ENCODE measurements around the gene NTRK3.

The NTRK3 gene

DNA sequence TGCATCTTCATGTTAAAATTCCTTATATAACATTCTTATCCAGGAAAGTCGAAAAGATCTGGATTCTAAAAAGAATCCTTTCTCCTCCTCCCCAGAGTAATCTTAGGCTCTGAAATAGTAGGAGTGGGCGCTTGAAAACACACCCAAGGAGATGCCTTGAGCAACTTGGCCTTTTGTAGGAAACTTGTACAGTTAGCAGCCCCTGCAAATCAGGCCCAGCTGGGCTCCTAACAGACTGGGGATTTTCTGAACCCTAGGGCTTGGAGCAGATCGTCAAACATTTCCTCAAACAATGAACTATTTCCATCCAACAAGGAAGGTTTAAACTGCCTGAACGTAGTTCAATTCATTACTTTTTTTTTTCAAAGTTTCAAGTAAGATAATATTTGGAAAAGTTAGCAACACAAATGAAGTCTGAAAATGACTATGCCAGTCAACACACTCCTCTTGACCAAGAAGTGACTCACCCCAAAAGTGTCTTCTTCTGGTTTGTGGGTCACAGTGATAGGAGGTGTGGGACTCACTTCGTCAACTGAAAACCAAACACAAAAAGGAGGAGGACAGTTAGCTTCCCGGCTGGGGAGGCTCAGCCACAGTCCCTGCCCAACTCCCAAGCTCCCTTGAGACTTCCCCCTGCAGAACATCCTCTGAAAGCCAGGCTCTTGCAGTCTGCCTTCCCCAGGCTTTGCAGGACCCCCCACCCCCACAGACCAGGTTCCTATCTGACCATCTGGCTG is 129.7 kb downstream of the NTRK3 start:
- no peak for DNase-seq (ENCODE audit: low read depth in 2 of 3, low spot score in 1 of 3)

DNA sequence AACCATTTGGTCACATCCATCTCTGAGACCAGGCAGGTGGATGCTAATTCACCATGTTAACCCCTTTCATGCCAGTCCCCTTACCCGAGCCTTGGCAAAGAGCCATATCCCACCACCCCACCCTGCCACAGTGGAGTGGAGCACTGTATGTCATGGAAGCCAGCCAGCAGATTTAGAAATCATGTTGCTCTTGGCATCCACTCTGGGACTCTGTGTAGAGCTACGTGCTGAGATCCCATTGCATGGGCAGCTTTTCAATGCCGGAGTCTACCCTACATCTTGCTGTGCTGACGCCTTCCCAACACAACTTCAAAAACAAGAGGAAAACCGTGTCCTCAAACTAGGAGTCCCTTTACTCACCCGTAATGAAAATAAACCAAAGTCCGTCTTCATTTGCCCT is 131.0 kb downstream of the NTRK3 start:
- no peak for DNase-seq (ENCODE audit: low read depth in 2 of 3, low spot score in 1 of 3)

DNA sequence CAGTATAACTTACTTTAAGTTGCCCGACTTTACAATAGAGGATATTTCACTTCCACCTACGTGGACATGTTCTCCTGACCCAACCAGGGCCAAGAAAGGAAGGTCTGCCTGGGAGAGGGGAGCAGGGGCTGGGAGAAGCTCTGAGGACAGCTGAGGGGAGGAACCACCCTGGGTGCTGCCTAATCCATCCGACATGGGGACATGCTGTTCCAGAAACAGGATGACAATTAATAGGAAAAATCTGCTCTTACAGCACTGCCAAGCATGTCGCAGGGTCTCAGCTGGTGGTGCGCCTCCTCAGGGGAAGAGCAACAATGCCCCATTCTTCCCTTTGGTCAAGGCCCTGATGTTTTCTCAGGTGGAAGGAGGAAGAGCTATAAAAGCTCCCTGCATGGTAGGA is 132.3 kb downstream of the NTRK3 start:
- no peak for DNase-seq (ENCODE audit: low read depth in 2 of 3, low spot score in 1 of 3)

DNA sequence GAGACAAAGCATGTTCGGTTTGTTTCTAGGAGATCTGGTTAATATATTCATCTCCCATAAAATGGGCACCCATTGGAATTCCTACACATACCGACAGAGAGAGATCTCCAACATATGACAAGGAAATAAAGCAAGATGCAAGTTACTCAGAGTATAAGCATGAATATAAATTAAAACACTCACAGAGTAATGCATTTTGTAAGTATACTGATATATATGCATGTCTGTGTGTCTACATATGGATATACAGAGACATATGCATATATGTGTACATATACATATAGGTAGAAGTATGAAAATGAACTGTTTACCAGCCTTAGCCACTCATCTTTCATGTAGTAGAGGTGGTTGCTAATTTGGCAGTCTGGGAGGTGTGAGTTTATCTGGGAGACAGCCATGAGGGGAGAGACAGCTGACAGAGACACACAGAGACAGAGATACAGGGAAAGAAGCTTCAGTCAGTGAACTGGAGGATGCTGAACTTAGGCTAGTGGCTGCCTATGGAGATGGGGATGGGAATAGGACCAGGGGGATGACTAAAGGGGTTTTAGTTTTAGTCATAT is 134.5 kb downstream of the NTRK3 start:
- DNase-seq (ENCODE audit: low read depth in 2 of 3, low spot score in 1 of 3), result no peak

DNA sequence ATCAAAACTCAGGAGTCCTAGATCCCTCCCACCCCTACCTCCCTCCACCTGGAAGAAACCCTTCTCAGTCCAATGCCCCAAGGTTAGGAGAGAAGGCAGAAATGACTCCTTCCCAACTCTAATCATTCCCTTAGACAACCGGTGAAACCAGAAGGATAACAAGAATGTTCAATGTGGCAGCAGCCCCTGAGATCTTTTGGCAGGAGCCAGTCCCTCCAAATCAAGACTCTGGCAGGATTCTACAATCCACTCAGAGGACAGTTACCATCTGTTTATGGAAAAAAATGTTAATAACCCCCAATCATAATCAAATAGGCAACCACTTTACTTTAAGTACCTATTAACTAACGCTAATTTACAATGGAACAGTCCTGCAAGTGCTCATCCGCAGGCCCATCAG is 136.5 kb downstream of the NTRK3 start:
- DNase-seq (ENCODE audit: low read depth in 2 of 3, low spot score in 1 of 3), result no peak

DNA sequence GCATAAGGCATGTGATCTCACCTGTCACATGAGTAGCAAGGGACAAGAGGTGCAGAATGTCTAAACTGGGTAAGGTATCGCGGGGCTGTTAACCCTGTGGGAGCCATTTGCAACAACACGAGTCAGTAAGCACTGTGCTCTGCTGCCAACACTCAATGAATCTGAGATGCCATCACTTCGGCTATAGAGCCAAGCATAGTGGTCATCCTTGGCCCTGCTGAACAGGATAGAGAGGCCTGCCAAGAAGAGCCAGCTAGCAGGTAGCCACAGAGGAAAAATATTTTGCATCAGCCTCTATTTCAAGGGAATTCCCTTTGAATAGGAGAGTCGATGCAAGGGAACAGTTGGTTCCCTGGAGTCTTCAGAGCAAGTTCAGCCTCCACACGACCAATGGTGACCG is 137.8 kb downstream of the NTRK3 start:
- DNase-seq (ENCODE audit: low read depth in 2 of 3, low spot score in 1 of 3), result no peak

DNA sequence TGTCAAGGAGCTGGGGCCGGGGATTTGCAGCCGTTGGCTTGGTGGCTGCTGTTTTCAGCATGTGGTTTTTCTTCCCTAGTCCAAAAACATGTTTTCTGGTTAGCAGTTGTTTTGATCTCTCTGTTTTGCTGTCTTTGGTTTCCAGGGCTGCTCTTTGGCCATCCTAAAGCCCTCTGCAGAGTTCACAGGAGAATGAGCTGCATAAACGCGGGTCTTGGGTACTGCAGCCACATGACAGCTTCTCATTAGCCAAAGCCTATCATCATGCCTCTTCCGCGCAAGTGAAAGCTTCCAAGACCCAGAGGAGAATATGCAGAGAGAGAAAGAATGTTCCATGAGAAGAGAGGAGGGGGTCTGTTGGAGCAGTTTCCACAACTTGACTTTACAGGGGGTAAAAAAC is 138.5 kb downstream of the NTRK3 start:
- DNase-seq (ENCODE audit: low read depth in 2 of 3, low spot score in 1 of 3), result no peak

DNA sequence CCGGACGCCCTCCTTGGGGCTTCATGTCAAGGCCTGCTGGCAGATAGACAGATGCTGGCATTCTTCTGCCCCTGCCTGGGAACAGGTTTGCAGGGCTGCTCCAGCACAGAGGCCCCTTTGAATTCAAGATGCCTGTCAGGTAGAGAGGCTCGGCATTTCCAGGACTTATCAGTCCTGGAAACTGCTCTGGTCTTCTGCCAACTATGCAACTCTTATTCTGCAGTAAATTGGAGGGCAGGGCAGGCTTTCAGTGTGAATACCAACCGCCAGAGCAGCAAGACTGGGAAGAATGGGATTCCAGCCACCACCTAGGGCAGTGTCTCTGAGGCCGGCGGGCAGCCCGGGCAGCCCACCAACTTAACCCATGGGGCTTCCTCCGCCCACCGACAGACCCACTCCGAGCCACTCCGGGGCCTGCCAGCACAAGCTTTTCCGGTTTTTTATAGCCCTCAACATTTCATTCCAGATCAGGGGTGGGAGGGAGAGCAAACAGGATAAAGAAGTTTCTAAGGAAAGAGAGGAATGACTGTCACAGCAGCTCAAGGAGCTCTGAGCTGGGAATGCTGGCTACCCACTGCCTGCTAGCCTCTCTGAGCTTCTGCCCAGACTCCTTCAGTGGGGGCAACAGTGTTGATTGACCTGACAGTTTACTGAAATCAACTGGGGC is 140.9 kb downstream of the NTRK3 start:
- DNase-seq (ENCODE audit: low read depth in 2 of 3, low spot score in 1 of 3), result no peak

DNA sequence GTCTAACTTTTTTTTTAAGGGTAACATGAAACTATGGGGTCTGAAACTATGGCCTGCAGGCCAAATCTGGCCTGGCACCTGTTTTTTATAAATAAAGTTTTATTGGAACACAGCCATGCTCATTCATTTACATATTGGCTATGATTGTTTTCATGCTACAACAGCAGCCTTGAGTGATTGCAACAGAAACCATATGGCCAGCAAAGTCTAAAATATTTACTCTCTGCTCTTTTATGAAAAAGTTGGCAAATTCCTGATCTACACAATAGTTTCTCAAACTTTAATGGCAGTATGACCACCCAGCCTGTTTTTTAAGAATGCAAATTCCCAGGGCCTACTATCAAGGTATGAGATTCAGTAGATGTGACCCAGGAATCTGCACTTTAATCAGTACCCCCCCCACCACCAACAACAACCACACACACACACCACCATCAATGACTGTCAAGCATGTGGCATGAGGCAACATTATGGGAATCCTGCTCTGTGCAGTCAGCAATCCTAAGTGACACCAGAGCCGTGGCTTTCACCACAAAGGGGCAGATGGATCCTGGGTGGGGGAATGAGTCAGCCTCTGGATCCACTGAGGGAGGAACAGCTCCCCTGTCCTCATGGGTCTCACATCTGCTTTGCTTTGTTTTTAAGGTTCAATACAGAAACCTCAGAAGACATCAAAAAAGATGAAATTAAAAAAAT is 142.8 kb downstream of the NTRK3 start:
- DNase-seq (ENCODE audit: low read depth in 2 of 3, low spot score in 1 of 3), result no peak

DNA sequence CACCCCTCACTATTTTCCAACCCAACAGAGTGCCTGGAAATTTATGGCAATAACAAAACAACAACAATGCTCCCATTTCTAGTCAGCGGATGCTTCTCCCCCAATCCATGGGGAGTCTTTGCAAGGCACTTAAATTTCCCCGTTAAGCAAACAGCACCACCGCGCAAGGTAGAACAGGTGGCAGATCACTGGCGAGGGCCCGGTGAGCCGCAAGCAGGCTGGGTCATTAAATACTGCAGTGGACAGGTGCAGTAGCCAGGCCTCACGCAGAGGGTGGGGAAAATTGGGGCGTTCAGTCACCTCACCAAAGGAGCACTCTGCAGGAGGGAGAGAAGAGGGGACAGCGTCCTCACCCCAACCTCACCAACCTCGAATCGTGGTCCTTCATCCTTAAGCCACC is 147.5 kb downstream of the NTRK3 start:
- DNase-seq (ENCODE audit: low read depth in 2 of 3, low spot score in 1 of 3), result no peak

DNA sequence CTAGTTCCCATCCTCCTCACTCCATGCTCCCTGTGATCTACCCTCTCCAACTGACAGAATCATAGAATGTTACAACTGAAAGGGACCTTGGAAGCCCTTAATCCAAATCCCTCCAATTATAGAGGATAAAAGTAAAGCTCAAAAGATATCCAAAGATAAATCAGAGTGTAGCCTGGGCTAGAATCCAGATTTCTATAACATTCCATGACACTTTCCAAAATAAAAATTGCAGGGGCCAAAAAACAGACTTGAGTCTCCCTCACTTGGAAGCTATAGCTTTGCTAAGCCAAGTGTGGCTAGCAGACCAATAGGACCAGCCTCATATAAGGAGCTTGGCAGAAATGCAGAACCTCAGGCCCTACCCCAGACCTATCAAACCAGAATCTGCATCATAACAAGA is 148.1 kb downstream of the NTRK3 start:
- no peak for DNase-seq (ENCODE audit: low read depth in 2 of 3, low spot score in 1 of 3)

DNA sequence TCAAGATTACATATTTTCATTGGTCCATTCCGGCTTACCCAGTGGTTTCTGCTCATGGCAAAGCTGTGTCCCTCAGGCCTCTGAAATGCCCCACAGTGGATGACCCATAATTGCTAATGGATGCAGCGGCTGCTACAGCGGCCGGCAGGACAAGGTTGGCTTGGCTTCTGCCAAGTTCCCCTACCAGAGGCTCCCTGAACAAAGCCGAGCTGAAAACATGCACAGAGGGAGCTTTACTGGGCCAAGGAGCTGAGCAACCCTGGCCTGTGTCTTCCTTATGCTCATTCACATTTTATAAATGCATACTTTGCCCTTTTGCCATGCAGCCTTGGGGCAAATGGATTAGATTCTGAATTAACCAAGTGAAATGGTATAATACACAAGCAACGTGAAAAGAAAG is 150.5 kb downstream of the NTRK3 start:
- DNase-seq (ENCODE audit: low read depth in 2 of 3, low spot score in 1 of 3), result no peak

DNA sequence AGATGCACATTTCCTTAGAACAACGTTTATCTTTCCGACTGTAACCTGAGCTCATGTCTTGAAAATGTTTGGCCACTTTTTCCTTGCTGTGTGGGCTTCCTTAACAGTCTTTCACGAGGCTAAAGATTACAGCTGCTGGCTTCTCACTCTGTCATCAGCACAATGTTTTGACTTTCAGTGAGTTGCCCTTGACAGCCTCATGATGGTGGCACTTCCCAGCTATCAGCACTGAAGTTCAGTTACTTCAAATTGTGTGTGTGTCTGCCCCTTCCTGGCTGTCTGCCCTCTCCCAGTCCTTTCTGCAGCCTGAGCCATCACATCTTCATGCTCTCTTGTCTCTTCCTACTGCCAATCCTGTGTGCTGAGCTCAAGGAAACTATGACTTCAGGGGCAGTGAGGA is 152.2 kb downstream of the NTRK3 start:
- DNase-seq (ENCODE audit: low read depth in 2 of 3, low spot score in 1 of 3), result no peak

DNA sequence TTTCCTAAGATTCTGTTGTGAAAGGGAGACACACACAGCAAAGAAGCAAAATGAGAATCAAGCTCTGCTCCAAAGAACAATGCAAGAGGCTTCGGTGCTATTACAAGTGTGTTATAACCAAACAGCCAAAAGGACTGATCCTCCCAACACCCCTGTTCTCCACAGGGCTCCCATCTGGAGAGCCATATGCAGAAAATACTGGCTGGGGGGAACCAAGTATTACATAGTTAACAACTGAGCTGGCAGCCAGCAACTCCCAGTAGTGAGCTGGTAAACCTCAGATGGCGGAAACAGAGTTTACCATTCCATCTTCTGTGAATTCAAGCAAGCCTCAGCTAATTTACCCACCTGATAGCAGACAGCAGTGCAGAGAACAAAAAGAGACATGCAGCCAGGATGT is 156.4 kb downstream of the NTRK3 start:
- no peak for DNase-seq (ENCODE audit: low read depth in 2 of 3, low spot score in 1 of 3)

DNA sequence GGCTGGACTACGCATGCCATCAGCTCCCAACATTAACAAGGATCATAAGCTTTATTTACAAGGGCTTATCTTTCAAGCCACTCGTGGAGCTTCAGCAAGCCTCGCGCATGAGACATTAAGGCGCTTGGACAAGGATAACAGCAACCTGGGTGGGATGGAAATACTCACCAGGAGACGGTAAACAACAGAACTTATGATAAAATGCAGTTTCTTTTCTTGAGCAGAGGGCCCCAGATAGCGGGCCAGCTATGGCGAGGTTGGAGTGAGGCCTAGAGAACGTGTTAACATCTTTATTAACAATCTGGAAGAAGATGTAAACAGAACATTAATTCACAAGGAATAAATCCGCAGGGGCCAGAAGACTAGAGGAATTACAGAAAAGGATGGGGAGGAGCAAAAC is 158.2 kb downstream of the NTRK3 start:
- DNase-seq (ENCODE audit: low read depth in 2 of 3, low spot score in 1 of 3), result no peak

DNA sequence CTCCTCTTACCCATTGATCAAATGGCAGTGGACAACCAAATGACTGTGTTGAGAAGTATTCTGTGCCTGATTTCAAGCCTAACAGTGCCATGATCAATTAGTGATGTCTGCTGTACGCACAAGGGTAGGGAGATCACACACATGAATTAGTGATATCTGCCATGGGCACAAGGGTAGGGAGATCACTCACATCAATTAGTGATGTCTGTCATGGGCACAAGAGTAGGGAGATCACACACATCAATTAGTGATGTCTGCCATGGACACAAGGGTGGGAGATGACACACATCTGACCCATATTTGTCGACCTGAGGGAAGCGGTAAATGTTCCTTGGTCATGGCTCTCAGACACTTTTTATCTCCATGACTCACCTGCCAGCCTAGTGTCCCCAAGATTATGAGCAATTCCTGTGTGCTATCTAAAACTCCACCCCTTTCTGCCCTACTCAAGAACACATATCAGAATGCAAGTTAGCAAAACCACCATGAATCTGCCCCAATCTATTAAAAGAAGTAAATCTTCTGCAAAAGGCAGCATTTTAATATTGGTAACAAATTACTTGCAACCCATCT is 165.0 kb downstream of the NTRK3 start:
- DNase-seq (ENCODE audit: low read depth in 2 of 3, low spot score in 1 of 3), result no peak

DNA sequence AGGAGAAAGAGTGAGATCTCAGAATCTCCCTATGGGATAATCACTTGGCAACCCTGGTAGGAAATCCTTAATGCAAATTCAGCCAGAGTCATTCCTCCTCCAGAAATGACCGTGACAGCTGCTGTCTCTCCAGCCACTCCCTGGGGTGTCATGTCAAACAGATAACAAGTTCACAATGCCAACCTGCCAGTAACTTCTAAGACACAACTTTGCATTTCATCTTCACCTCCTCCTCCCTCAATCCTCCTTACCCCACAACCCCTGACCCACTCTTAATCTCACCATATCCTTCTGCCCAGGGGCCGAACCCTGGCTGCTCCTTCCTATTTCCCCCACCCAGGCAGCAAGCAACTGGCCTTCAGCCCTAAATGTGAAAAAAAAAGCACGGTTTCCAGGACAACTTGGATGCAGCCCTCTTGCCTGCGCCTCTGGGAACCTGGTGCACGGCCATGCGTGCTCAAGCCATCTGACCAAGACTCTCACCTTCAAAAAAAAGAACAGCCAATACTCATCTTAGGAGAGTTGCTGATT is 166.0 kb downstream of the NTRK3 start:
- no peak for DNase-seq (ENCODE audit: low read depth in 2 of 3, low spot score in 1 of 3)

DNA sequence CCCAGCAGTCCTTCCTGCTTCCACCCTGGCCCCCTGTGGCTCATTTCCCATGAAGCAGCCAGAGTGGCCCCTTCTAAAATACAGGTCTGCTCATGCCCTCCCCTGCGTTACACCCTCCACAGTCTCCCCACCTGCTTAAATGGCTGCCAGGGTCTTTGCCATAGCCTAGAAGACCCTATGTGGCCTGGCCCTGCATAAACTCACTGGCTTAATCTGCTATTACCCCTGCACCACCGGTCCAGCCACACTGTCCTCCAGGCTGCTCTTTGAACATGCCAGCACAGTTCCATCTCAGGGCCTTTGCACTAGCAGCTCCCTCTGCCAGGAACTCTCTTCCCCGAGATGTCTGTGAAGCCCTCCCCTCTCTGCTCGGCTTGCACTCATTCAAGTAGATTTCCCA is 166.8 kb downstream of the NTRK3 start:
- no peak for DNase-seq (ENCODE audit: low read depth in 2 of 3, low spot score in 1 of 3)

DNA sequence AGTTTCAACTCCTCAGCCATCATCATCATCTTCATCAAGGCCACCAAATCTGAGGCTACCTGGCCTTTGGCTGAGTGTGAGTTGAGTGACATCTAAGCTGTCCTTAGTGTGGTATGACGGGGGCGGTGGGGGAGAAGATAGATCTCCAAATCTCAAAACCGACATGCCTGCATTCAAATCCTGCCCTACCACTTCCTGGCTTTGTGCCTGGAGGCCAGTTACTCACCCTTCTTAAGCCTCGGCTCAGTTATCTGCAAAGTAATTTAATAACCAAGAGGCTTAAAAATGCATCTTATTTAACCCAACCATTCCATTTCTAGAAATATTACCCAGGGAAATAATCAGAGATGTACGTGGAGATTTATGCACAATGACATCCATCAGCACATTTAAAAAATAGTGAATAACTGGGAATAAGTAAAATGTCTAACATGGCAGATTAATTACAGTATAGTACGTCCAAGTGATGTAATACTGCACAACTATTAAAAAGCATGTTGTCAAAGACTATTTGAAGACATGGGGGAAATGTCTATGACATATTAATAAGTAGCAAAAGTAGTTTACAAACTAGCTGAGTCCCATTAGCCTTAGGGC is 167.4 kb downstream of the NTRK3 start:
- DNase-seq (ENCODE audit: low read depth in 2 of 3, low spot score in 1 of 3), result no peak

DNA sequence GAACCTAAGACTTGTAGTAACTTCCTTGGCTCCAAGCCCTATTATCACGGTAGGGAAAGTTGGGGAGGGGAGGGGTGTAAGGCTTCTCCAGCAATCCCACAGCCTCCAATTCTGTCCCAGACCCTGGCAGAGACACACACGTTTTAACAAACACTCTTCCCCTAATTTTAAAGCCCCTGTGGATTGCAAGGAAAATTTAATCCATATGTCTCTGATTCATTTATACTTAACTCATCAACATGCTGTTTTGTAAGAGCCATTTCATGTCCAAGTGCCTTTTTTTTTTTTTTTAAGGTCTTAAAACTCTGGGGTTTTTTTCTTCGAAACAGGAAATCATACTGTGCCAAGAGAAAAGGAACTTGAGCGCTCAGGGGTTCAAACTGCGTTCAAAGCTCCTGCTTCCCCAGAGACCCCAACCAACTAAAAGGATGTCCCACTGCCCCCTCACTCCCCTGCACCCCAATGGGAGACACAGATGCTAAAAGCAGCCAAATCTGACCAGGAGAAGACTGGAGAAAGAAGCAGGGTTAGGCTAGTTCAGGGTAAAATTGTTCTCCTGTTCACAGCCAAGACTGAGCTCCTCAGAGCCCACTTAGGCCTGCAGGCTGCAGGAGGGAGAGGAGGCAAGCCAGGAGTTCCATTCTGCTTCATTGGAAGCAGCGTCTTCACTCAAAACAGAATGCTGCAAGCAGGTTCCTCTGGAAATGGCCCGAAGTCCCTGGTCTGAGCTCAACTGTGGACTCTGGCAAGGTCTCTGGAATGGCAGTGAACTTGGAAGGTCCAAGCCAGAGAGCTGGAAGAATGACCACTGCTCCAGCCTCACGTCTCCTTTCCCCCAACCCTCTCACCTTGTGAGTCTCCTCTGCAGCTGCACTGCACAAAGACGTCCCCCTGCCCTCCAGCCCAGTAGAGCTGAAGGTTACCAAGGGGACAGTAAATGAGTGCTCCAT is 172.5 kb downstream of the NTRK3 start:
- DNase-seq (ENCODE audit: low read depth in 2 of 3, low spot score in 1 of 3), result no peak

Data from stimulated activated CD4-positive, alpha-beta T cell treated with anti-CD3 and anti-CD28 coated beads, Interleukin-12 subunit alpha, Interleukin-12 subunit beta, amount 100 ng/mL, for 48 hours (primary cell).